Ovary (tissue), 3 donors: ENCODE measurements around the gene TBL1XR1.

Experiments used
- POLR2A ChIP-seq: fragments of 450-650 bp; IDR thresholded peaks from one replicate; pipeline ENCODE4 v1.6.1; 2017; ENCODE audit warnings: antibody characterized with exemption, mild to moderate bottlenecking, moderate library complexity
- TF ChIP-seq, protein P1 (sequence below), 3 donors: fragments of 450-650 bp in 2 of 3; fragments of 200-600 bp in 1 of 3; IDR thresholded peaks; one replicate each; pipeline versions ENCODE4 v1.5.1 to v1.8.0; 2016 to 2022; ENCODE audit warnings: antibody characterized with exemption in 3 of 3, mild to moderate bottlenecking in 1 of 3
- donor health status: DM: no; HTN: no; CAD: no.

DNA sequence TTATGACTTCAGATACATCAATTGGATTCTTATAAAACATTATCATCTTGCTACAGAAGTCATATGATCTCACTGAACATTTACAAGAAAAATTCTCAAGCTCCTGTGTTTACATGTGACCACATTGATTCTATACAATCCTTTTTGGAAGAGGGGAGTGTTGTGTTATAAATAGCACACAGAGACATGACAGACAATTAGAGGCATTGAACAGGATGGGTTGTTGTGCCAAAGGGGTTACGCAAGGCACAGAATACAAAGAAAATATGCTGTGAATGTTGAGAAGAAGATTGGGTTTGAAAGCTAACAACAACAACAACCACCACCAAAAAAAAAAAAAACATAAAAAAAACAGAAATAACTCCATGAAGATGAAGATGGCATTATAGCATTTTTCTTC lies 32.5 kb upstream of the TBL1XR1 start:
- TF ChIP-seq POLR2A = no peak
- TF ChIP-seq, protein P1, sequence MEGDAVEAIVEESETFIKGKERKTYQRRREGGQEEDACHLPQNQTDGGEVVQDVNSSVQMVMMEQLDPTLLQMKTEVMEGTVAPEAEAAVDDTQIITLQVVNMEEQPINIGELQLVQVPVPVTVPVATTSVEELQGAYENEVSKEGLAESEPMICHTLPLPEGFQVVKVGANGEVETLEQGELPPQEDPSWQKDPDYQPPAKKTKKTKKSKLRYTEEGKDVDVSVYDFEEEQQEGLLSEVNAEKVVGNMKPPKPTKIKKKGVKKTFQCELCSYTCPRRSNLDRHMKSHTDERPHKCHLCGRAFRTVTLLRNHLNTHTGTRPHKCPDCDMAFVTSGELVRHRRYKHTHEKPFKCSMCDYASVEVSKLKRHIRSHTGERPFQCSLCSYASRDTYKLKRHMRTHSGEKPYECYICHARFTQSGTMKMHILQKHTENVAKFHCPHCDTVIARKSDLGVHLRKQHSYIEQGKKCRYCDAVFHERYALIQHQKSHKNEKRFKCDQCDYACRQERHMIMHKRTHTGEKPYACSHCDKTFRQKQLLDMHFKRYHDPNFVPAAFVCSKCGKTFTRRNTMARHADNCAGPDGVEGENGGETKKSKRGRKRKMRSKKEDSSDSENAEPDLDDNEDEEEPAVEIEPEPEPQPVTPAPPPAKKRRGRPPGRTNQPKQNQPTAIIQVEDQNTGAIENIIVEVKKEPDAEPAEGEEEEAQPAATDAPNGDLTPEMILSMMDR (IDR thresholded peaks at IDR 0.05) = no peak
